GM20431 (cell line): ENCODE data around the gene TMEM181.
"Not testable (repeated sequence)": the region's sequence is repeated elsewhere in the genome, so short reads cannot be mapped to it uniquely, and the experiment has no call there.

Experiments used
- in situ Hi-C: fragments of 300-500 bp; cut with MseI, MboI; formaldehyde crosslinking; loops from one replicate; pipeline ENCODE4 v1.15.0; 2020; ENCODE audit warnings: low sequenced_read_pairs; ENCODE audit not compliant: unreplicated experiment

The TMEM181 gene

DNA sequence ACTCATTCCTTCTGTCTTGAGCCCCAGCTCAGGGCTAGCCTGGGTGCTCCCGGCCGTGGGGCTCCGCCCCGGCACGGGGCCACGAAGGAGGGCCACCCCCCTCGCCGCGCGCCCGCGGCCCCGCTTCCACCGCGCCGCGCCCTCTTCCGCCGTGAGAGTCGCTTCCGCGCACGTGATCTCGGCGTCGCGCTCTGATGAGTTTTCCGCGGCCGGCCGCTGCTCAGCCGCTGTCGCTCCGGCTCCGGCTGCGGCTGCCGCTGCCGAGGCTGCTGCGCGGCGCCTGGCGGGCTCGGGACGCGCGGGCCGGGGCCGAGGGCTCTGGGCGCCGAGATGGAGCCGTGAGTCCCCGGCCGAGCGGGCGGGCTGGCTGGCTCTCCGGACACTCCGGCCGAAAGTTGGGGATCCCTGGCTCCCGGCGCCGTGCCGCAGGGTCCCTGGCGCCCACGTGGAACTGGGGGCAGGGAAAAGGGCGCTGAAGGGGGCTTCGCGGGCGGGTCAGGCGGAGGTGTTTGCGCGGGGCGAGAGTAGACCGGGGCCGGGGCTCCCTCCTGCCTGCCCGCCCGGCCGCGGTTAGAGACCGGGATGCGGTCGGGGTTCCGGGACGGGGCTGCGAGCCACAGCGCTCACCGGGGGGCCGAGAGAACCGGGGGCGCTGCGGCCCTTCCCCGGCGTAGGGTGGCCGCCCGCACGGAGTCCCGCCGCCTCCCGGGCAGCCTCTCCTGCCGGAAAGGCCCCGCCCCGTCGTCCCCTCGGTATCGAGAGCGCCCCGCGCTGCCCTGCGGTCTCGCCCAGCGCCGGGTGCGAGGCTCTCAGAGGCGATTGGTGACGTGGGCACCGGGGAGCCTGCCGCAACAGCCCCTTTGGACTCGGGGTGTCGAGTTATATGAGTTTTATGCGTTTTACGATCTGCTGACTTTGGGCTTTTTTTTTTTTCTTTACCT is at the start of gene TMEM181:
TMEM181 (plus strand) TSS at position 197 of the 941 bp plus-strand sequence; CDS start at position 331, 134 bp downstream.
- in situ Hi-C loops = no loop called here

- in situ Hi-C loops = no loop called here
Measured at GRCh38 chr6:158512809-158513208, 47.1 kb upstream of the TMEM181 start.

- in situ Hi-C loops = no loop called here
Measured at GRCh38 chr6:158514176-158514575, 45.7 kb upstream of the TMEM181 start.

DNA sequence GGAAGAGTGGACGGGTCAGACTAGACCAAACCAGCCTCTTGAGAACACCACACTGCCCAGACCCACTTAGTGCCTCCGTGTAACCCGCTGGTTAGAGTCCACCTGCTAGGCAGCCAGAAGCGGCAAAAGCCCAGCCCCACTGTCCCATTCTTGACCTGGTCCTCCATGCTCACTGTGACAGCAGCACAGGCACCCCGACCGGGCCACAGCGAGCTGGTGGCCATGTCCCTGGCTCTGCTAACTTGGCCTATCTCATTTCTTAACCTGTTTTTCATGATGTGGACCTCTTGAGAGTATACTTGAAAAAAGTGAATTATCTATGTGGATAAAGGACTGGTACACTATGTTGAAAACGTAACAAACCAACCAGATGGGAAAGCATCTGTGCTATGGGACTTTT is 44.9 kb upstream of the TMEM181 start:
- in situ Hi-C loops = no loop called here

- in situ Hi-C loops = no loop called here
Measured at GRCh38 chr6:158516098-158516497, 43.8 kb upstream of the TMEM181 start.

GRCh38 chr6:158517038-158517437 is 42.9 kb upstream of the TMEM181 start:
- in situ Hi-C loops = no loop called here

DNA sequence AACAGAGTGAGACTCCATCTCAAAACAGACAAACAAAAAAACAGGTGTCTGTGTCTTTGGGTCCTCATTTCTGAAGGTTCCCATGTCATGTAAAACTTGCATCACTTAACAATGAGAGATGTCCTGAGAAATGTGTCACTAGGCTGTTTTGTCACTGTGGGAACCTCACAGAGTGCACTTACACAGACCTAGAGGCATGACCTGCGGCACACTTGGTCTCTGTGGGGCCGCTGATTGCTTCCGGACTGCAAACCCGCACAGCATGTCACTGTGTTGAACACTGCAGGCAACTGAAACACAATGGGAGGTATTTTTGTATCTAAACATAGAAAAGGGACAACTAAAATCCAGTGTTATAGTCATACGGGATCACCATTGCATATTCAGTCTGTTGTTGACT is 42.3 kb upstream of the TMEM181 start:
- in situ Hi-C loops = no loop called here

DNA sequence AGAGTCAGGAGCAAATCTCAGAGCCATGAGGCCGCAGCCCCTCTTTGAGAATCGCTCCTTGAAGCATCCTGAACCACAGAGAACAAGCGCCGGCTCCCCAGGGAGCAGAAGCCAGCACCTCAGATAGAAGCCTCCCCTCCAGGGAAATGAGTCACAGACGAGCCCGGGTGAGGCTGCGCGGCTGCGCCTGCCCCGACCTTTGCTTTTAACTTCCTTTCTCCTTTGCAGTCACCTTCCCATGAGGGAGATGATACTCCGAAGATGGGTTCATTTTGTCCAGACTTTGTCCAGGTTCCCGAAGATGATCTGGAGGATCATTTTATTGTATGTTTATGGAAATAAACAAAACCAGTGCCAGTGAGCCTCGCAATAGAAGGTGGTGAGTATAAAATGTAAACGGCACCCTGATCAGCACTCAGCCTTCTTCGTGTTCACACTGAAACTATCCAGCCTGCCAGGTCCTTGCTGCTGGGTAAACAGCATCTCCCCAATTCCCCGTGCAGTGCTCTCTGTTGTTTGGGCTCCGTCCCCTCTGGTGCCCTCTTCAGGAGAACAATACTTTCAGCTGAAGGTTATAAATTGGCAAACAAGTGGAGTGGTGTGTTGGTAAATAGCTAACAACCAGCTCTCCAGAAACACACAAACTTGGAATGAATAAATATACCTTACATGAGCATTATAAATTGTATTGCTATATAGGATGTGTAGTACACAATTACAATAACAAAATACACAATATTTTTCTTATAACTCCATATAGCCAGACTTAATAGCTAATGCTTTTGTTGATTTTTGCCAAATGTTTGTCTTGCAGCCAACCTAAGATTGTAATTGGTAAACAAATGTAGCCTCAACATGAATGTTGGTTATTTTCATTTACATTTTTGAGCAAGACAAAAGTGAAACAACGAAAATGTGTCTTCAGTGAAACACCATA is 41.4 kb upstream of the TMEM181 start:
- in situ Hi-C loops = no loop called here

GRCh38 chr6:158519300-158519699 is 40.6 kb upstream of the TMEM181 start:
- in situ Hi-C loops = no loop called here

DNA sequence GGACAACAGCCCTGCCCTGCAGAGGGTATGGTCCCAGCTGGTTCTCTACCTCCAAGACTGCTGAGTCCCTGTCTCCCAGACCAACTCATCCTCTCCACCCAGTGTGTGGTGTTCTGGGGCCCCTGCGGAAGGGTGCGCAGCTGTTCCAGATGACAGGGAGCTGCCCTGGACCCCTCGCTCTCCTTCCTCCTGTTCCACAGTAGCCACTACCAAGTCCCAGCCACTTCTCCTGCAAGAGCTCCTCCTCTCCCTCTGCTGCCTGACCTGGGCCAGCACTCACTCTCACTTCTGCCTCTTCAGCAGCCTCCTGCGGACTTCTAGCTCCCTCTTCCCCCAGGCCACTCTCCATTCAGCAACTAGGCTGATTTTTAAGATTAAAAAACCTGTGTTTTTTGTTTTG is 40.1 kb upstream of the TMEM181 start:
- in situ Hi-C loops = no loop called here

GRCh38 chr6:158520975-158521374 is 38.9 kb upstream of the TMEM181 start:
- in situ Hi-C loops = not testable (repeated sequence)

DNA sequence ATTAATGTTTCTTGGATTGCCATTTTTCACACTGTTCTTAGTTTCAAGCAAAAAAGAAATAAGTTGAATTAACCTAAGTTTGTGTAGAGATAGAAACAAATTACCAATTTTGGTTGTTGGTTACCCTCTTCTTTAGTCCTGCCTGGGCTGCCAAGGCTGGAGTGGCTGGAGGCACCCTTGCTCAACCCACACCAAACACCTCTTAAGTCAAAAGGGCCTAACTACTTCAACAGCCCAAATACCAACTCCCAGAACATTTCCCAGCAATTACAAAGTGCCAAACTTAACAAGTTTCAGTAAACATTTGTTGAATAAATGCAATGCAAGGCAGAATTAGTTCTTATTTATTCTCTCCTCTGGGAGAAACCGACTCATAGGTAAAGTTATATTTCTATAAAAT is 38.1 kb upstream of the TMEM181 start:
- in situ Hi-C loops = no loop called here

DNA sequence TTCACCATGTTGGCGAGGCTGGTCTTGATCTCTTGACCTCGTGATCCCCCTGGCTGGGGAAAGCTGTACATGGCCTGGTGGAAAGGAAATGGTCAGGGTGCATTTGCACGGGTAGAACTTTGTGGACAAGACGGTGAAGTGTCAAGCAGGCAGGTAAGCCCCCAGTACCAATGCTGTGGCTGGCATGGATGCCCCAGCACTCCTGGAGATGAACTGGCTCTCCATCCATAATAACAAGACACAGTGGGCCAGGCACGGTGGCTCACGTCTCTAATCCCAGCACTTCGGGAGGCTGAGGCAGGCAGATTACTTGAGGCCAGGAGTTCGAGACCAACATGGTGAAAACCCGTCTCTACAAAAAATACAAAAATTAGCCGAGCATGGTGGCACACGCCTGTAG is 37.3 kb upstream of the TMEM181 start:
- in situ Hi-C loops = no loop called here

DNA sequence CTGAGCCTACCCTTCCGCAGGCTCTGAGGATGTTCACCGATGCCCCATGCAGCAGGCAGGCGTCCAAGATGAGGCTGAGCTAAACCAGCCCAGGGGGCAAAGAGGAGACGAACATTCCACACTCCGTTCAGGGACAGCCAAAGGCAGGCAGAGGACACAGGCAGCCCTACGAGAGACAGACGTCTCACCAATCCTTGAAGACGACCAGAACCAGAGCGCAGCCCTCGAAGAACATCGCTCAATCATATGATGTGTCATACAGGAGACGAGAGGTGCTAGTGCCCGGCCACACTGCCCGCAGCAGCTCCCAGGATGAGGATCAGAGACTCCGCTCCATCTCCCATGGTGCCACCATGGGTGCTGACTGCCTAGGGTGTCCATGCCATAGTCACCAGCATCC is 35.6 kb upstream of the TMEM181 start:
- in situ Hi-C loops = no loop called here

GRCh38 chr6:158527858-158528257 is 32.0 kb upstream of the TMEM181 start:
- in situ Hi-C loops = not testable (repeated sequence)

GRCh38 chr6:158528826-158529225 is 31.1 kb upstream of the TMEM181 start:
- in situ Hi-C loops = no loop called here

DNA sequence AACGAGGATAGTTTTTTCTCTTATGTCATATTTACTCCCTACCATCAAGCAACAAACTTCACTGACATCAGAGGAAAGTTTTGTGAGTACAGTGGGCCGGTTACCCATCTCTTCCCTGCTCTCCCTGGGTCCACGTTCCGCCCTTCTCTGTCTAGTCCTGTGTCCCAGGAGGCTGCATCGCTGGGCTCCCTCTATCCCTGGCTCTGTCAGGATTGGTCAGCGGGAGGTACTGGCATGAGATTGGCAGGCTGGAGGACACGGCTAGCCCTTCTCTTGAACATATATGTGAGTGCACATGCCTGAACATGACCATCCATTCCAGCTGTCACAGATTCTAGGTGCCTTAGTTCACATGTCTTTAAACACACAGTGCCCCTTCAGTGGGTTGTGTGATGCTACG is 30.3 kb upstream of the TMEM181 start:
- in situ Hi-C loops = no loop called here

GRCh38 chr6:158531566-158531965 is 28.3 kb upstream of the TMEM181 start:
- in situ Hi-C loops = no loop called here

- in situ Hi-C loops = no loop called here
Measured at GRCh38 chr6:158531970-158532369, 27.9 kb upstream of the TMEM181 start.

- in situ Hi-C loops = no loop called here
Measured at GRCh38 chr6:158536084-158536890, 23.6 kb upstream of the TMEM181 start.
